ENCODE measurements around the gene ATP2B2. TPM values are rescaled to one million over a fixed set of nuclear protein-coding genes. Genes with fewer than 3 reads are reported as not detected.

The ATP2B2 gene
- total RNA-seq, 1 donor, result not detected

DNA sequence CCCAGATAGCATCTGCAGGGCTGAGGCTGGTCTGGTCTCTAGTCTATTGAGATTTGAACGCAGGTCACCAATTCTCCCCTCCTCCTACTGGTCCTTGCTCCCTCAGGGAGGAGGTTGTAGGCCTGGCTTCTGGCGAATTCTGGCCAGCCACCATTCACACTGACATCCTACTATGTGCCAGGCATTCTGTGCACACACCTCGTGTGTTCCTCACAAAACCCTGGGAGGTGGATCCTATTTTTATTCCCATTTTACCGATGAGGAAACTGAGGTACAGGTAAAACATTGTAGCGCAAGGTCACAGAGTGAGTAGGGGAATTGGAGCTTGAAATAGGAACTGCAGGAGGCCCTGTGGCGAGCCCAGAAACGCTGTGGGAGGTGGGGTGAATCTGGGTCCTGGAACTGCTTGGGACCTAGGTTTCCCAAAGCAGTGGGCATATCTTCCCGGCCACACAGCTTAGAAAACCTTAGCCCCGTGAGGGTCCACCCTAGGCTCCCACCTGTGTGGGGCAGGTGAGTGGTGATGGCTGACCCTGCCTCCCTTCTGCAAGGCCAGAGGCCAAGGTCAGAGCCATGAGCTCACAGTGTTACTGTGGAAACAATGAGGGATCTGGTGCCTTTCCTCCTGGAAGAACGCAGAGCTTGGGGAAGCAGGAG lies 4.8 kb upstream of the ATP2B2 start:
- no peak overlapping the region for H3K4me3 ChIP-seq (ENCODE audit: low read length)
- H3K27me3 ChIP-seq (ENCODE audit: insufficient read depth, low read length), result peaks cover 4% of the 10 kb centered on the region
- H3K9me3 ChIP-seq (ENCODE audit: low read depth, low read length), result no peaks in the 10 kb centered on the region
- no peaks in the 10 kb centered on the region for H3K4me1 ChIP-seq (ENCODE audit: insufficient read depth, low read length)

DNA sequence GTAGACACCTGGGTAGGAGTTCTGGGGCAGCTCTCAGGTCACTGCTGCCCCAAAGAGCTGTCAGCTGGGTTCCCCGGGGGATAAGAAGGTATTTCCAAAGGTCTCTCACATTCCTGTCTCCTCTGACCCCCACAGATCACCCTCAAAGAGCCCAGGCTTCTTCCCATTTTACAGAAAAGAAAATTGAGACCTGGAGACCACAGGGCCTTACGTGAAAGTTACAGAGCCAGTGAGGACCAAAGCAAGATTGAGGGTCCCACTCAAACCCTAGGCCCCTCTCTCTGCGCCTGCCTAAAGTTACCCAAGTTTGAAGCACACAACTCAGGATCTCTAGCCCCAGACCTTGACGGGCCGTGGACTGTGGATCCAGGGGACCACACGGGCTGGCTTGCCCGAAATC lies 3.9 kb upstream of the ATP2B2 start:
- Histone ChIP-seq H3K4me3 (ENCODE audit: low read length) (no peak overlapping the region), H3K27me3 (ENCODE audit: insufficient read depth, low read length) (peaks cover 11% of the 10 kb centered on the region), H3K4me1 (ENCODE audit: insufficient read depth, low read length) (no peaks in the 10 kb centered on the region), H3K9me3 (ENCODE audit: low read depth, low read length) (no peaks in the 10 kb centered on the region)

GRCh38 chr3:10508619-10509260 lies 3.4 kb upstream of the ATP2B2 start:
- Histone ChIP-seq H3K4me1 (ENCODE audit: insufficient read depth, low read length) (no peaks in the 10 kb centered on the region), H3K9me3 (ENCODE audit: low read depth, low read length) (no peaks in the 10 kb centered on the region), H3K4me3 (ENCODE audit: low read length) (no peak overlapping the region), H3K27me3 (ENCODE audit: insufficient read depth, low read length) (peaks cover 11% of the 10 kb centered on the region)

DNA sequence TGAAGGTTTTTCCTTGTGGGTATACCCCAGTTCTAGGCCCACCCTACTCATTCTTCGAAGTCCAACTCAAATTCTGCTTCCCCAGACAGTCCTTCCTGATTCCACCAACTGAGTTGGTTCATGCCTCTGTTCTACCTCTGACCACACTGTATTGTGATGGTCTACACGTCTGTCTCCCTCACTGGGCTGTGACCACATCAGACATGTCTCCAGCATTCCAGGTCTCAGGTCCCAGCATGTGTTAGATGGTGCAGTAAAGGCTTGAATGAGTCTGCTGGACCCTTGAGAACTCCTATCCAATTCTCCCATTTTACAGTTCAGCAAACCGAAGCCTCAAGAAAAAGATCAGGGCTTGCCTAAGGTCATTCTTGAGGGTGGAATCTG lies 2.8 kb upstream of the ATP2B2 start:
- Histone ChIP-seq H3K9me3 (ENCODE audit: low read depth, low read length) (no peaks in the 10 kb centered on the region), H3K27me3 (ENCODE audit: insufficient read depth, low read length) (peaks cover 11% of the 10 kb centered on the region), H3K4me3 (ENCODE audit: low read length) (no peak overlapping the region), H3K4me1 (ENCODE audit: insufficient read depth, low read length) (no peaks in the 10 kb centered on the region)

GRCh38 chr3:10507331-10507730 lies 1.9 kb upstream of the ATP2B2 start:
- Histone ChIP-seq H3K4me1 (ENCODE audit: insufficient read depth, low read length) (no peaks in the 10 kb centered on the region), H3K4me3 (ENCODE audit: low read length) (no peak overlapping the region), H3K27me3 (ENCODE audit: insufficient read depth, low read length) (peaks cover 11% of the 10 kb centered on the region), H3K9me3 (ENCODE audit: low read depth, low read length) (no peaks in the 10 kb centered on the region)

DNA sequence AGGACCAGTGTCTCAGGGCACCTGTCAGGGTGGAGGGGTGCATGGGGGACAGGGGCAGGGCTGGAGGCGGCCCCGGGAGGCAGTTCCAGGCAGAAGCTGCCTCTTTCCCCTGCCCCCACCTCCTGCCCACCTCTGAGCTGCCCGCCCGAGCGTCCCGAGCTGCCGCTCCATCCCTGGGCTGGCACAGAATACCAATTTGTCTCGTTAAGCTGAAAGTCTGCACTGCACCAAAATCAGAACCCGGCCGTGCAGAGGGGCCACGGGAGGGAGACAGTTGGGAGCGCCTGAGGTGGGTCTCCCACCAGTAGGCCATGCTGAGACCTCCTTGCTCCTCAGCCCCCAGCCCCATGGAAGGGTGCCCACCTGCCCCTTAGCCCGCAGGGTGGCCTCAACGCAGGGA lies 1.3 kb upstream of the ATP2B2 start:
- Histone ChIP-seq H3K27me3 (ENCODE audit: insufficient read depth, low read length) (peaks cover 11% of the 10 kb centered on the region), H3K9me3 (ENCODE audit: low read depth, low read length) (no peaks in the 10 kb centered on the region), H3K4me1 (ENCODE audit: insufficient read depth, low read length) (no peaks in the 10 kb centered on the region), H3K4me3 (ENCODE audit: low read length) (no peak overlapping the region)

- Histone ChIP-seq H3K4me1 (ENCODE audit: insufficient read depth, low read length) (no peaks in the 10 kb centered on the region), H3K27me3 (ENCODE audit: insufficient read depth, low read length) (peaks cover 11% of the 10 kb centered on the region), H3K4me3 (ENCODE audit: low read length) (no peak overlapping the region), H3K9me3 (ENCODE audit: low read depth, low read length) (no peaks in the 10 kb centered on the region)
Measured at GRCh38 chr3:10505791-10506585, 602 bp upstream of the ATP2B2 start.

DNA sequence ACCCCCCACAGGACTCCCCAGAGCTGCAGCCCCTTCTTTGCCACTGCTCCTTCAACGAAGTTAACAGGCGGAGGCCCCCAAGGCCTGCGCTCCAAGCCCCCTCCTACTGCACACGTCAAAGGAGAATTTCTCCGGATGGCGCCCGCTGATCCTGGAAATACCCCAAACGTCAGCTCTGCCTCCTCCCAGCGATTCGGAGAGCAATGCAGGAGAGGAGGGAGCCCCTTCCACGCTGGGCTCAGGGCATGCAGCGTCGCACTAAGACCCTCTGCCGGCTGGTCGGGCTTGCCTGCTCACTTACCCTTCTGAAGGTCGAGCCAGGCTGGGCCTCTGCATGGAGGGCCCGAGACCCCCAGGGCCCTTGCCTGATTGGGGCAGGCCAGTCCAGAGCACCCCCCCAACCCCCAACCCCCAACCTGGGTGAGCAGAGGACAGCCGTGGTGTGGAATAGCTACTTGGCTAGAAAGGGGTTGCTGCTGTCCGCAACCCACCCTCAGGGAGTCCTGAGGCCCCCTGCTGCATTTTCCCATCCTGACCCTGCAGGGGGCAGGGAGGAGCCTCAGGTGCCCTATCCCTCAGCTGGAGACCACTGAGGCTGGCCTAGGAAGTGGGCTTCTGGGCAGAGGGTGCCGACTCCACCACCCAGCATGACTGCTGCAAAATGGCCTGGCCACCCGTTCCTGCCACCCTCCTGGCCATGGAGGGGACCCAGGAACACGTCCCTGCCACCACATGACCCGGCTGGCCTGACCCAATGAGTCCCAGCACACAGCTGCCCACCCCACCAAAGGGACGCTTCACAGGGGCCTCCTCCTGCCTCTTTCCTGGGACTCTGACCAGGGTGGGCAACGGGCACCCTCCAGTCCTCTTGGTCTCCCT lies 976 bp downstream of the ATP2B2 start:
- H3K27me3 ChIP-seq (ENCODE audit: insufficient read depth, low read length), result peaks cover 11% of the 10 kb centered on the region
- no peaks in the 10 kb centered on the region for H3K4me1 ChIP-seq (ENCODE audit: insufficient read depth, low read length)
- H3K9me3 ChIP-seq (ENCODE audit: low read depth, low read length), result no peaks in the 10 kb centered on the region
- H3K4me3 ChIP-seq (ENCODE audit: low read length), result no peak overlapping the region

DNA sequence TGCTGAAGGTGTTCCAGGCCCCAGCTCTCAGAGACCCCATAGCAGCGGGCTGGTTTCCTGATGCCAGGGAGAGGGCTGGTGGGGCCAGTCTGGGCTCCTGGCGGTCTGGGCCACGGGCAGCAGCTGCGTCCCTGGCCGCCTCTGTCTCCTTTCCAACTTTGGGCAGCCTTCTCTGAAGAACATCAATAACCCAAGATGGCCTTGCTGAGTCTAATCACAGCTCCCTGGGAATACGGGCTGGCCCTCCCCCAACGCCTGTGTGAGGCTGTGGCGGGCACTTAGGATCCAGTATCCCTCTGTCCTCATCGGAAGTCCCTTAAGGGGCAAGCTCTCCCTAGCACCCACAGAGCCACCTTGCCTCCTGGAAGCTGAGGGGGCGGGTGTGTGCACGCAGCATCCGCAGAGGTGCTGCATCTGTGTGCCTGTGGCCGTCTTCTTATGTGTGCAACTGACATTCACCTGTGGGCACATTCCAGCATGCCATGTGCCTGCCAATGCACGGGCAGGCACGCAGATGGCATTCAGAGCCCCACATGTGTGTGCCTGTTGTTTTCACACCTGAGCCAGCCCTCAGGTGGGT lies 2.1 kb downstream of the ATP2B2 start:
- Histone ChIP-seq H3K4me1 (ENCODE audit: insufficient read depth, low read length) (no peaks in the 10 kb centered on the region), H3K27me3 (ENCODE audit: insufficient read depth, low read length) (peaks cover 11% of the 10 kb centered on the region), H3K4me3 (ENCODE audit: low read length) (no peak overlapping the region), H3K9me3 (ENCODE audit: low read depth, low read length) (no peaks in the 10 kb centered on the region)

GRCh38 chr3:10502185-10502880 lies 3.1 kb downstream of the ATP2B2 start:
- Histone ChIP-seq H3K9me3 (ENCODE audit: low read depth, low read length) (no peaks in the 10 kb centered on the region), H3K27me3 (ENCODE audit: insufficient read depth, low read length) (peaks cover 11% of the 10 kb centered on the region), H3K4me3 (ENCODE audit: low read length) (no peak overlapping the region), H3K4me1 (ENCODE audit: insufficient read depth, low read length) (no peaks in the 10 kb centered on the region)

GRCh38 chr3:10501664-10502052 lies 3.7 kb downstream of the ATP2B2 start:
- Histone ChIP-seq H3K4me1 (ENCODE audit: insufficient read depth, low read length) (no peaks in the 10 kb centered on the region), H3K4me3 (ENCODE audit: low read length) (no peak overlapping the region), H3K9me3 (ENCODE audit: low read depth, low read length) (no peaks in the 10 kb centered on the region), H3K27me3 (ENCODE audit: insufficient read depth, low read length) (peaks cover 11% of the 10 kb centered on the region)

DNA sequence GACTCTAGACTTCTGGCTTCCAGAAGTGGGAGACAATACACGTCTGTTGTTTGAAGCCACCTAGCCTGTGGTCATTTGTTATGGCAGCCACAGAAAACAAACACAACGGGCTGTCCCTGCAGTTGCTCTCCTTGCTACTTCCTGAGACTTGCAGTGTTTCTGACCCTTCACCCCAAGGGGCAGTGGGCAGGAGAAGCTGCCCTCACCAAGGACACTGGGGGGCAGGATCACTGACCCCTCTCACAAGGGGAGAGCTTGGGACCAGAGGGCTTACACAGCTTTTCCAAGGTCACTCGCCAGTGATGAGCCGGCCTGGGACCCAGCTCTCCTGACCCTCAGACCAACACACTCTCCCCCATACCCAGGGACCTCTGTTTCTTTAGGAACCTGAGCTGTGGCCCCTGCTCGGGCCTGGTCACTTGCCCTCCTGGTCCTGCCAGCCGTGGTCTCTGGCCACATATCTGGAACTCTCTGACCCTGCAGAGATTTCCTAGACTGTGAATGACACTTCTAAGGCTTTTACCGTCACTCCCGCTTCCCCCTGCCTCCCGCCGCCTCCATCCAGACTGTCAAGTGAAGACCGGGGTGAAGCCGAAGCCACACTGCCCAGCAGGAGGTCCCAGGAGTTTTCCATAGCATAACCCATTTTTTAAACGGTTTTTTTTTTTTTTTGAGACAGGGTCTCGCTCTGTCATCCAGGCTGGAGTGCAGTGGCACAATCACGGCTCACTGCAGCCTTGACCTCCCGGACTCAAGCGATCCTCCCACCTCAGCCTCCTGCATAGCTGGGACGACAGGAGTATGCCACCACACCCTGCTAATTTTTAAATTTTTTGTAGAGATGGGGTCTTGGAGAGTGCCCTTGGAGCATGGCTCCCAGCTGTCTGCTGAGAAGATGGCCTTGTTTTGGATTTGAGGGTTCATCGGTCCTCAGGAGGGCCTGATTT lies 4.4 kb downstream of the ATP2B2 start:
- no peaks in the 10 kb centered on the region for H3K4me1 ChIP-seq (ENCODE audit: insufficient read depth, low read length)
- peaks cover 10% of the 10 kb centered on the region for H3K27me3 ChIP-seq (ENCODE audit: insufficient read depth, low read length)
- H3K9me3 ChIP-seq (ENCODE audit: low read depth, low read length), result no peaks in the 10 kb centered on the region
- H3K4me3 ChIP-seq (ENCODE audit: low read length), result no peak overlapping the region

GRCh38 chr3:10498271-10498670 lies 7.1 kb downstream of the ATP2B2 start:
- H3K9me3 ChIP-seq (ENCODE audit: low read depth, low read length), result no peaks in the 10 kb centered on the region
- no peak overlapping the region for H3K4me3 ChIP-seq (ENCODE audit: low read length)
- H3K4me1 ChIP-seq (ENCODE audit: insufficient read depth, low read length), result no peaks in the 10 kb centered on the region
- H3K27me3 ChIP-seq (ENCODE audit: insufficient read depth, low read length), result no peaks in the 10 kb centered on the region

All from mononuclear cell (primary cell).